ENCODE measurements around the gene PITPNM3. TPM values are rescaled to one million over a fixed set of nuclear protein-coding genes. Genes with fewer than 3 reads are reported as not detected.

The PITPNM3 gene
- total and polyA plus RNA-seq, 2 of the 13 experiments (the other 11 are each of a cell fraction or from before 2014, with no cell fraction given): 0.13 to 0.29 TPM

- TF ChIP-seq ZNF318 (CRISPR knock-in tag; IDR thresholded peaks at IDR 0.05) (no peak), ZNF652 (CRISPR knock-in tag; IDR thresholded peaks at IDR 0.05; ENCODE audit: borderline replicate concordance, low read depth) (no peak), ZNF576 (CRISPR knock-in tag; IDR thresholded peaks at IDR 0.05) (no peak), EHMT2 (IDR thresholded peaks at IDR 0.05; ENCODE audit: borderline replicate concordance, low read depth, low read length) (no peak), ZSCAN20 (CRISPR knock-in tag; IDR thresholded peaks at IDR 0.05; ENCODE audit: borderline replicate concordance) (no peak), ZNF510 (CRISPR knock-in tag; IDR thresholded peaks at IDR 0.05; ENCODE audit: low read depth) (no peak), CENPT (CRISPR knock-in tag; IDR thresholded peaks at IDR 0.05; ENCODE audit: low read depth) (no peak), ZNF530 (CRISPR knock-in tag; IDR thresholded peaks at IDR 0.05; ENCODE audit: low read depth) (no peak)
Measured at GRCh38 chr17:6498901-6499540, 57.3 kb downstream of the PITPNM3 start (continued).

Data from HepG2 (cell line).